Smooth muscle cell (in vitro differentiated cells): ENCODE data around the gene TSTD1. TPM values are rescaled to one million over a fixed set of nuclear protein-coding genes. Genes with fewer than 3 reads are reported as not detected.

Experiments
- polyA plus RNA-seq: library from polyadenylated mRNA; unstranded; fragments of >200 nt; fragmentation: Nextera tagmentation; extraction: Ambion mirVana; gene quantifications from 2 replicates; pipeline ENCODE4 v1.2.1, GENCODE V29; 2016
- small RNA-seq: library from RNA; depleted of rRNA; stranded (forward); fragments of <200 nt; gene quantifications from one replicate; pipeline ENCODE3, GENCODE V24; 2014
- total RNA-seq: library from RNA; depleted of rRNA; stranded (reverse); fragments of >200 nt; gene quantifications from 2 replicates; pipeline ENCODE4 v1.2.3, GENCODE V29; 2014

The TSTD1 gene
- total and polyA plus RNA-seq, 2 experiments from 2014 or later = 26.0 to 48.0 TPM

Small RNAs within 50 kb of the gene (small RNA-seq; reads per million reads assigned to genes)
- not detected for gene AL591806.2

Other genes starting within 250 kb of the TSTD1 start
- not detected in 2 replicates for gene LY9, start 242.8 kb downstream of the TSTD1 start, total RNA-seq
- gene LY9, start 242.8 kb downstream of the TSTD1 start, polyA plus RNA-seq = not detected in 2 replicates
- gene CD244, start 176.1 kb downstream of the TSTD1 start, total RNA-seq = 0.99 TPM in 1 of 2 replicates, not detected in the other
- not detected in 2 replicates for gene CD244, start 176.1 kb downstream of the TSTD1 start, polyA plus RNA-seq
- not detected in 2 replicates for gene ITLN1, start 153.8 kb downstream of the TSTD1 start, total RNA-seq
- not detected in 2 replicates for gene ITLN1, start 153.8 kb downstream of the TSTD1 start, polyA plus RNA-seq
- not detected in 2 replicates for gene ITLN2, start 84.2 kb downstream of the TSTD1 start, total RNA-seq
- gene ITLN2, start 84.2 kb downstream of the TSTD1 start, polyA plus RNA-seq = not detected in 2 replicates
- gene F11R, start 17.8 kb downstream of the TSTD1 start, total RNA-seq = 57.8 and 62.5 TPM in 2 replicates
- gene F11R, start 17.8 kb downstream of the TSTD1 start, polyA plus RNA-seq = 26.4 and 35.6 TPM in 2 replicates
- gene USF1, start 7.0 kb upstream of the TSTD1 start, total RNA-seq = 47.0 and 51.7 TPM in 2 replicates
- gene USF1, start 7.0 kb upstream of the TSTD1 start, polyA plus RNA-seq = 18.2 and 20.0 TPM in 2 replicates
- 0.90 and 1.2 TPM in 2 replicates for gene ARHGAP30, start 30.9 kb upstream of the TSTD1 start, total RNA-seq
- gene ARHGAP30, start 30.9 kb upstream of the TSTD1 start, polyA plus RNA-seq = 0.13 and 1.1 TPM in 2 replicates
- gene NECTIN4, start 50.6 kb upstream of the TSTD1 start, total RNA-seq = 18.2 and 27.6 TPM in 2 replicates
- 12.7 and 32.8 TPM in 2 replicates for gene NECTIN4, start 50.6 kb upstream of the TSTD1 start, polyA plus RNA-seq
- 2.2 and 10.0 TPM in 2 replicates for gene KLHDC9, start 59.4 kb upstream of the TSTD1 start, total RNA-seq
- gene KLHDC9, start 59.4 kb upstream of the TSTD1 start, polyA plus RNA-seq = 3.3 and 4.6 TPM in 2 replicates
- gene PFDN2, start 79.1 kb upstream of the TSTD1 start, total RNA-seq = 49.0 and 82.0 TPM in 2 replicates
- 139 and 150 TPM in 2 replicates for gene PFDN2, start 79.1 kb upstream of the TSTD1 start, polyA plus RNA-seq
- gene NIT1, start 79.1 kb upstream of the TSTD1 start, total RNA-seq = 33.6 and 37.2 TPM in 2 replicates
- 37.6 and 53.0 TPM in 2 replicates for gene NIT1, start 79.1 kb upstream of the TSTD1 start, polyA plus RNA-seq
- 36.3 and 36.9 TPM in 2 replicates for gene DEDD, start 93.7 kb upstream of the TSTD1 start, total RNA-seq
- gene DEDD, start 93.7 kb upstream of the TSTD1 start, polyA plus RNA-seq = 33.7 and 38.6 TPM in 2 replicates
- 57.1 and 58.2 TPM in 2 replicates for gene UFC1, start 115.0 kb upstream of the TSTD1 start, total RNA-seq
- gene UFC1, start 115.0 kb upstream of the TSTD1 start, polyA plus RNA-seq = 81.5 and 94.5 TPM in 2 replicates
- 6.9 and 10.7 TPM in 2 replicates for gene USP21, start 120.5 kb upstream of the TSTD1 start, total RNA-seq
- 25.4 and 30.8 TPM in 2 replicates for gene USP21, start 120.5 kb upstream of the TSTD1 start, polyA plus RNA-seq
- gene PPOX, start 127.5 kb upstream of the TSTD1 start, total RNA-seq = 14.2 and 16.5 TPM in 2 replicates
- gene PPOX, start 127.5 kb upstream of the TSTD1 start, polyA plus RNA-seq = 23.8 and 31.6 TPM in 2 replicates
- gene B4GALT3, start 138.5 kb upstream of the TSTD1 start, total RNA-seq = 21.4 and 21.9 TPM in 2 replicates
- 44.9 and 47.0 TPM in 2 replicates for gene B4GALT3, start 138.5 kb upstream of the TSTD1 start, polyA plus RNA-seq
- 11.5 and 17.1 TPM in 2 replicates for gene ADAMTS4, start 160.1 kb upstream of the TSTD1 start, total RNA-seq
- 17.7 and 28.3 TPM in 2 replicates for gene ADAMTS4, start 160.1 kb upstream of the TSTD1 start, polyA plus RNA-seq
- gene NDUFS2, start 163.4 kb upstream of the TSTD1 start, total RNA-seq = 54.3 and 58.1 TPM in 2 replicates
- gene NDUFS2, start 163.4 kb upstream of the TSTD1 start, polyA plus RNA-seq = 136 and 139 TPM in 2 replicates
- gene FCER1G, start 176.3 kb upstream of the TSTD1 start, total RNA-seq = not detected in 2 replicates
- 0.78 and 0.98 TPM in 2 replicates for gene FCER1G, start 176.3 kb upstream of the TSTD1 start, polyA plus RNA-seq
- gene APOA2, start 184.7 kb upstream of the TSTD1 start, total RNA-seq = not detected in 2 replicates
- 1.6 and 3.6 TPM in 2 replicates for gene APOA2, start 184.7 kb upstream of the TSTD1 start, polyA plus RNA-seq
- 3.3 and 8.6 TPM in 2 replicates for gene TOMM40L, start 187.1 kb upstream of the TSTD1 start, total RNA-seq
- 8.3 and 9.0 TPM in 2 replicates for gene TOMM40L, start 187.1 kb upstream of the TSTD1 start, polyA plus RNA-seq
- not detected in 2 replicates for gene NR1I3, start 199.2 kb upstream of the TSTD1 start, total RNA-seq
- gene NR1I3, start 199.2 kb upstream of the TSTD1 start, polyA plus RNA-seq = 0.46 and 0.90 TPM in 2 replicates
- gene PCP4L1, start 219.8 kb upstream of the TSTD1 start, total RNA-seq = 0.09 and 0.13 TPM in 2 replicates
- gene PCP4L1, start 219.8 kb upstream of the TSTD1 start, polyA plus RNA-seq = 0.28 TPM in 1 of 2 replicates, not detected in the other